HK-2 (cell line): ENCODE measurements around the gene LMOD1.
"Not testable (repeated sequence)": the region's sequence is repeated elsewhere in the genome, so short reads cannot be mapped to it uniquely, and the experiment has no call there.

Experiments
- DNase-seq: peaks from one replicate; pipeline ENCODE4 v3.0.0-alpha.2; 2018; ENCODE audit not compliant: unreplicated experiment

LMOD1 gene

DNA sequence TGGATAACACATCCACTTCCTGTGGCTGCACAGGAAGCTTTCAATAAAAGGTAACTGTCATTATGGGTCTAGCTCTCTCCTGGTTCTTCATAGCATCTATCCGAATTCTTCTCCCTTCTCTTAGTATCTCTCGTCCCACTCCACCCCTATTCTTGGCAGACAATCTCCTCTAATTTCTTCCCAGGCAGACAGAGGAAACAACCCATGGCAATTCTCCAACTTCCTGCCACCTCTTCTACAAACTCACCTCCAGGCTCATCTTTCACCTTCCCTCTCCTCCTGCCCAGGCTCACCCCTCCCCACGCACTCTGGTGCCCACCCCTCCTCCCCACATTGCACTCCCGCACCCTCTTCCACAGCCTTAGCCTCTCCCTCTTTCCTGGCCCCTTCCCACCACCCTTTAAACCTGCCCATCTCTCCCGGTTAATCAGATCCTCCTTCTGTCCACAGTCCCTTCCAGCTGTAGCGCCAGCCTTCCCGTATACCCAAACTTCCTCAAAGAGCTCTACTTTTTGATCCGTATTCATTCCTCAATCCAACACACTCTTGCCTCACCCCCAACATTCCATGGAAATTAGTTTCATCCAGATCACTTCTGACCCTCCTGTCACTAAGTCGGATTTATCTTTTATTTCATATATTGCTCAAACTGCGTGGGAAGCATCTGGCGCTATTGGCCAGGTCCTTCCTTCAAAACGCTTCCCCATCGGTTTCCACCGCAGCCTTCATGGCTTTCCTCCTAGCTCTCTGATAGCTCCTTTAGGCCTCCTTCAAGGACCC is 31.7 kb downstream of the LMOD1 start:
- no peak for DNase-seq

GRCh38 chr1:201912832-201913231 is 33.5 kb downstream of the LMOD1 start:
- no peak for DNase-seq

GRCh38 chr1:201911826-201912571 is 34.3 kb downstream of the LMOD1 start:
- no peak for DNase-seq

DNA sequence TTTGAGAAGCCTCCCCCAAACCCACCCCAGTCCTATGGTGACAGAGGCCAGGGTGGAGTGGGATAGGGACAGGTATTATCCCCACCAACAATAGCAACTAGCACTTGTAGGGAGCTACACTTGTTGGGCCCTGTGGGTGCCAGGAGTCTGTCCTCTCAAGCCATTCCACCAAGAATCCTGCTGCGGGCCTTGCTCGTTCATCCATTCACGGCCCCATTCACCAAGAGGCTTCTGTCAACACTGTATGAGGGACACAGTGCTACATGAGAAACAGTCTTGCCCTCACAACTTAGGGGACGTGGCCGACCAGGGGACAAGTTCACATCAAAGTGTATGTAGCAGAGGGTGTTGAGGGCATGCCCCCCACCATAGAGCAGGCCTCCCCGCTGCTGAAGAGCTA is 38.7 kb downstream of the LMOD1 start:
- DNase-seq = no peak

GRCh38 chr1:201906336-201906735 is 40.0 kb downstream of the LMOD1 start:
- no peak for DNase-seq

GRCh38 chr1:201905234-201905890 is 41.0 kb downstream of the LMOD1 start:
- no peak for DNase-seq

GRCh38 chr1:201904579-201904978 is 41.8 kb downstream of the LMOD1 start:
- no peak for DNase-seq

DNA sequence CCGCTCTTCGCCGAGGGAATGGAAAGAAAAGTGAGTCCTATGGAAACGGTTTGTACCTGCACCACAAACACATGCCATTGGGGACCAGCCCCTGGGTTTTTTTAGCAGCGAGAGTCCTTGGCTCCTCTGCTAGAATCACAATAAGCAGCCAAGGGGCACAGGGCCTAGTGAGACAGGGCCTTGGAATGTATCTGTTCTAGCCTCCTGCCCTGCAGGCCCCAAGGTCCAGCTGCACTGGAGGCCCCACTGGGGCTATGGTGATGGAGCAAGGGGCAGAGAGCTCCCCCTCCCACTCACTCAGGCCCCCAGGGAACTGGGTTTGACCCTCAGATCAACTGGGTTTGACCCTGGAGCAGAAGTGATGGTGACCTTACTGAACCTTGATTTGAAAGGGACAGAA is 43.2 kb downstream of the LMOD1 start:
- no peak for DNase-seq

GRCh38 chr1:201902198-201902597 is 44.1 kb downstream of the LMOD1 start:
- DNase-seq = no peak

- not testable (repeated sequence) for DNase-seq
Measured at GRCh38 chr1:201901036-201901435, 45.3 kb downstream of the LMOD1 start.

DNA sequence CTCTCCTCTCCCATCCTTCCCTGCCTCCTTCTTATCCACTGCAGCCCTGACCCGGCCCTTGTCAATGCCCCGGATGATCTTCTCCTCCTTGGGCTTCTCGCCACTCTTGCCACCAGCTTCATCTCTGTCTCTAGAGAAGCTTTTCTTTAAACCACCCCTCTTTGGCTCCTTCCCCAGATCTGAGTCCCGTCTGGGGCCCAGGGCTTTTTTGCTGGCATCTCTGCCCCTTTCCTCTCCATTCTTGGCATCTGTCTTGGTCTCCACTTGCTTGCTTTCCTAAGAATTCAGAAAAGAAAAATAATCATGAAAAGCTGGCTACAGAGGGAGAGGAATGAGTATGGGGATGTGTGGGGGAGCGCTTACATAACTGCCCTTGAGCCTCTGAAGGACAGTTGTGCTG is 45.9 kb downstream of the LMOD1 start:
- no peak for DNase-seq

DNA sequence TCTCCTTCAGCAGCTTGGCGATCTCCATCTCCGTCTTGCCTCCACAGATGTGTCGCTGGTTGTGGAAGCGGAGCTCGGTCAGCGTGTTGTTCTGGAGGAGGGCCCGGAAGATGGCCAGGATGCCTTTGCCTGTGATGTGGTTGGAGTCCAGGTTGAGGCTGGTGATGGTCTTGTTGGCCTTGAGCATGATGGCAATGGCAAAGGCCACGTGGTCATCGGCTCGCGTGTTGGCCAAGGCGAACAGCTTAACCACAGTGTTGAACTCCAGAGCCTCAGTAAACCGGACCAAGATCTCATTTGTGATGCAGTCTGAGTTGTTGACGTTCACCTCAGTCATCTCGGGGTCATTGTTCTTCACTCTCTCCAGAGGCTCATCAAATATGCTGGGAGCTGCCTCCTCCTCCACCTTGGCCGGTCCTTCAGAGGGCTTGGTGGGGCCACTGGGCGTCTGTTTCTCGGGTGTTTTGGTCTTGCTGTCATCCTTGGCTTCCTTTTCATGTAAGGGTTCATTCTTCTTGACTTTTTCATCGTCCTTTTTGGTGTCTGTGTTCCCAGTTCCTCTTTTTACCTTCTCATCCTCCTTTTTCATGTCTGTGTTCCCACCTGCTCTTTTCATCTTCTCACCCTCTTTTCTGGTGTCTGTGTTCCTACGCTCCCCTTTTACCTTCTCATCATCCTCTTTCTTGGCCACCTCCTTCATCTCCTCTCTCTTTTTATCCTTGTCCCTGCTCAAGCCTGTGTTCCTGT is 46.5 kb downstream of the LMOD1 start:
- DNase-seq = no peak

- DNase-seq = no peak
Measured at GRCh38 chr1:201898992-201899391, 47.4 kb downstream of the LMOD1 start.

DNA sequence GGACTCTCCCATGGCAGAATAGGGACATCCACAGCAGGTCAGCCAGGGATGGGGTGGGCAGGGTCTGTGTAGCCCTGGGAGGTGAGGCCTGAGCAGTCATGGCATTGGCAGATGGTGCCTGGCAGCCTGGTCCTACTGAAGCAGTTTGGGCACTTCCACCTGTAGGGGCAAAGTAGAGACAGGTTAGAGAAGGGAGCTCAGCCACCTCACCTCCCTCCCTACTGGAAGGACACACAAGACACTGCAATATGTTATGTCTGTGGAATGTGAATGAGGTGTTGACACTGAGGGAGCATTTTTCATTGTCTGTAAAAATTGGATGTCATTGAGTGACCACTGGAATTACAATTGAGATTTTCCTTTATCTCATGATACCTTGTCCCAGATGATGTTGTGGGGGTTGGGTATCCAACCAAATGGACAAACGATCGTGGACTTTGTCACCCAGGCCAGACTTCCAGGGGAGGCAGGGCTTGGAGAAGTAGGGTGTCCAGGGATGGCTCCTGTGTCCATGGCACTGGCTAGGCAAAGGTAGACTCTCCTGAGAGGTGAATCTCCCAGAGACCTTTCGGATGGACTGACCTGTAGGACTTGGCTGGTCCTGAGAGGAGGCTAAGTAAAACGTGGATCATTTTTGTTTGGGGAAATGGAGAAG is 48.0 kb downstream of the LMOD1 start:
- DNase-seq = no peak

GRCh38 chr1:201896951-201897391 is 49.4 kb downstream of the LMOD1 start:
- peak; percentile 45 for DNase-seq

- peak; percentile 96 for DNase-seq
Measured at GRCh38 chr1:201895913-201896807, 50.2 kb downstream of the LMOD1 start.

DNA sequence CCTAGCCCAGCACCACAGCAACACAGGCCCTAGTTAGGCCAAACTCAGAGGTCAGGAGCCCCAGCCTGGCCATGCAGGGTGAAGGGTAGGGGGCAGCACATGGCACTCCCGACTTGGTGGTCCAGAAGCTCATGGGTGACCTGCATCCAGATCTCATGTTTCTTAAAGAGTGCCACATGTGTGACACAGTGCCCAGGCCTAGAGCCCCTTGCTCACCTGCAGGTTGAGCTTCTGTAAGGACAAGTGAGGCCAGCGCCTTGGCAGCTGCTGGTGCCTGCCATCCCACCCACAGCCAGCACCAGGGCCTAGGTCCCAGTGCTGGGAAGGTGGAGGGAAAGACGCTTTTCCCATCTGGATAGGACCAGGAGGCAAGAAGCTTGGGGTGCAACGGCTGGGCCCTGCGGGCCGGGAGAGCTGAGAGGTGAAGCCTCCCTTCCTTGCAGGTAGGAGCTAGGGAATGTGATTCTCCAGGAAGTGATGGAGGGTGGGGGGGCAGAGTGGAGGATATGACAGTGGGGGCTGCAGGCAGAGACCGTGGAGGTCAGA is 51.2 kb downstream of the LMOD1 start:
- no peak for DNase-seq

- no peak for DNase-seq
Measured at GRCh38 chr1:201894343-201895119, 51.8 kb downstream of the LMOD1 start.

DNA sequence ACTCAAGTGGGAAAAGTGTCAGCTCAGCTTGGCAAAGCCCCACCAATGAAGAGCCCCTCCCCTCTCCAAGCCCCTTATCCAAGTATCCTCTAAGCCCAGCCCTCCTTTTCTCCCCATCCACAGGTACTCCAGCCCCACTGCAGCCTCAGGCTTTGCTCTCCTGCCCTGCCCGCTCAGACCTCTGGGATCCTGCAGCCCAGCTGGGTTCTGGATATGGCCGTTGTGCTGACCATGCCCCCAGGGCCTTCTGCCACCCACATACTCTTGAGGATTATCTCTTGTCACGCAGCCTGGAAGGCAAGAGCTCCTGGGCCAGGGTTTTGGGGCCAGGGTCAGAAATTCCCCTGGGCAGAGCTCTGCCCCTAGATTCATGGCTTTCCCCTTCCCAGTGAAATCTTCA is 52.9 kb downstream of the LMOD1 start:
- no peak for DNase-seq
